Erythroblast (primary cell): ENCODE measurements around the gene FGL2.

Experiments used
- GATA1 ChIP-seq: IDR thresholded peaks from 2 replicates; pipeline ENCODE4 v1.6.1; 2011; ENCODE audit warnings: low read depth, mild to moderate bottlenecking, control low read depth, low read length, moderate library complexity
- POLR2A ChIP-seq: IDR thresholded peaks from 2 replicates; pipeline ENCODE4 v1.6.1; 2011; ENCODE audit warnings: mild to moderate bottlenecking, low read length

- TF ChIP-seq POLR2A, result no peak
- no peak for TF ChIP-seq GATA1
Observed at GRCh38 chr7:77226357-77226839, 26.8 kb upstream of the FGL2 start.
